Measurements from ENCODE around the gene ZNF483. TPM values are rescaled to one million over a fixed set of nuclear protein-coding genes. Genes with fewer than 3 reads are reported as not detected.

Gene ZNF483
- total and polyA plus RNA-seq, 10 donors = 0.14 to 13.7 (median 7.0) TPM

- H3K4me3 ChIP-seq = peak overlapping the region; percentile 80 to 95 (median 90)
- no peak for TF ChIP-seq CTCF (IDR thresholded peaks at IDR 0.05 in 8 of 11, conservative IDR thresholded peaks at IDR 0.05 in 3 of 11)
- TF ChIP-seq POLR2AphosphoS5 (IDR thresholded peaks at IDR 0.05) = peak; percentile 83 to 91 (median 90)
- peak in 1 of 3 donors; percentile 43 for TF ChIP-seq POLR2A (IDR thresholded peaks at IDR 0.05)
- WGBS, 5 donors = 0 to 1% (median 1%) methylated on average over 42 to 76 of the region's 76 CpGs
- no peaks in the 10 kb centered on the region for H3K27me3 ChIP-seq (replicated peaks in 1 of 7)
- H3K36me3 ChIP-seq = no peaks in the 10 kb centered on the region
- no peaks in the 10 kb centered on the region for H3K9me3 ChIP-seq
- intact Hi-C loops (cut with DNase I; ENCODE audit: low total_unique reads) = loop anchor here (10.0 kb wide), 1 partner anchor 152 kb away; the partner anchor contains the start of gene DNAJC25
- peaks cover 10 to 53% (median 23%) of the 10 kb centered on the region in 6 donors for H3K4me1 ChIP-seq
- peak overlapping the region; percentile 95 to 99 (median 96) for H3K27ac ChIP-seq
- peak; percentile 95 for DNase-seq
Observed at GRCh38 chr9:111482694-111483438, 42.1 kb upstream of the ZNF483 start.

GRCh38 chr9:111483439-111483857, 41.5 kb upstream of the ZNF483 start:
- intact Hi-C loops (cut with DNase I; ENCODE audit: low total_unique reads) = loop anchor here (10.0 kb wide), 1 partner anchor 151 kb away; the partner anchor contains the start of gene DNAJC25
- H3K36me3 ChIP-seq = no peaks in the 10 kb centered on the region
- H3K27ac ChIP-seq = peak overlapping the region; percentile 95 to 99 (median 96)
- no peaks in the 10 kb centered on the region for H3K27me3 ChIP-seq (replicated peaks in 1 of 7)
- TF ChIP-seq POLR2AphosphoS5 (IDR thresholded peaks at IDR 0.05) (no peak), POLR2A (IDR thresholded peaks at IDR 0.05) (no peak), CTCF (IDR thresholded peaks at IDR 0.05 in 8 of 11, conservative IDR thresholded peaks at IDR 0.05 in 3 of 11) (no peak)
- peaks cover 10 to 47% (median 23%) of the 10 kb centered on the region in 6 donors for H3K4me1 ChIP-seq
- WGBS, 5 donors = 0 to 2% (median 0%) methylated on average over 29 to 78 of the region's 78 CpGs
- DNase-seq = no peak
- H3K9me3 ChIP-seq = no peaks in the 10 kb centered on the region
- H3K4me3 ChIP-seq = peak overlapping the region in 7 of 8 donors; percentile 80 to 95 (median 91)

GRCh38 chr9:111483858-111484571, 41.0 kb upstream of the ZNF483 start, which contains the start of gene ECPAS:
Gene ECPAS (minus strand): TSS chr9:111484383. CDS start chr9:111472918, 11,465 bp downstream.
- peak within 1 kb of the TSS; percentile 67 to 95 (median 90) for H3K4me3 ChIP-seq
- TF ChIP-seq POLR2A (IDR thresholded peaks at IDR 0.05) = no peak
- TF ChIP-seq POLR2AphosphoS5 (IDR thresholded peaks at IDR 0.05) = peak; percentile 54 to 81 (median 77)
- peak in 1 of 11 experiments; percentile 9 for TF ChIP-seq CTCF (IDR thresholded peaks at IDR 0.05 in 8 of 11, conservative IDR thresholded peaks at IDR 0.05 in 3 of 11)
- no peaks in the 10 kb centered on the region for H3K36me3 ChIP-seq
- peaks cover 10 to 42% (median 23%) of the 10 kb centered on the region in 6 donors for H3K4me1 ChIP-seq
- peak; percentile 94 for DNase-seq
- intact Hi-C loops (cut with DNase I; ENCODE audit: low total_unique reads) = loop anchor here (10.0 kb wide), 1 partner anchor 151 kb away; the partner anchor contains the start of gene DNAJC25
- H3K27me3 ChIP-seq (replicated peaks in 1 of 7) = no peaks in the 10 kb centered on the region
- peak within 1 kb of the TSS; percentile 95 to 99 (median 96) for H3K27ac ChIP-seq
- H3K9me3 ChIP-seq = no peaks in the 10 kb centered on the region
- WGBS, 5 donors = 0 to 1% (median 0%) methylated on average over 22 to 101 of the region's 101 CpGs
